Activated gamma-delta T cell treated with anti-CD3 and anti-CD28 coated beads, Interleukin-2, amount 50 U/mL, for 16 hours (primary cell): ENCODE data around the gene NINJ2.

Experiments used
- DNase-seq: peaks from one replicate; pipeline ENCODE4 v3.0.0-alpha.2; 2020; ENCODE audit warnings: low read depth

NINJ2 gene

GRCh38 chr12:673849-674248 lies 10.6 kb upstream of the NINJ2 start:
- DNase-seq, result no peak

GRCh38 chr12:669576-669945 lies 6.3 kb upstream of the NINJ2 start:
- no peak for DNase-seq

- DNase-seq, result no peak
Measured at GRCh38 chr12:668090-668481, 4.8 kb upstream of the NINJ2 start.

GRCh38 chr12:666766-667308 lies 3.6 kb upstream of the NINJ2 start:
- DNase-seq, result no peak

- DNase-seq, result no peak
Measured at GRCh38 chr12:666066-666465, 2.8 kb upstream of the NINJ2 start.

- DNase-seq, result no peak
Measured at GRCh38 chr12:664779-665092, 1.5 kb upstream of the NINJ2 start.

- DNase-seq, result no peak
Measured at GRCh38 chr12:664075-664778, 982 bp upstream of the NINJ2 start.

- no peak for DNase-seq
Measured at GRCh38 chr12:662566-663292, 516 bp downstream of the NINJ2 start.

GRCh38 chr12:661720-662486 lies 1.3 kb downstream of the NINJ2 start:
- no peak for DNase-seq

GRCh38 chr12:659090-659683 lies 4.1 kb downstream of the NINJ2 start:
- no peak for DNase-seq

- DNase-seq, result no peak
Measured at GRCh38 chr12:650983-651382, 12.3 kb downstream of the NINJ2 start.

- no peak for DNase-seq
Measured at GRCh38 chr12:647385-648085, 15.7 kb downstream of the NINJ2 start.

- no peak for DNase-seq
Measured at GRCh38 chr12:646442-647384, 16.5 kb downstream of the NINJ2 start.

- DNase-seq, result no peak
Measured at GRCh38 chr12:645563-646071, 17.6 kb downstream of the NINJ2 start.

GRCh38 chr12:644818-645552 lies 18.3 kb downstream of the NINJ2 start:
- DNase-seq, result no peak

- DNase-seq, result no peak
Measured at GRCh38 chr12:644303-644639, 19.0 kb downstream of the NINJ2 start.

GRCh38 chr12:643475-644302 lies 19.6 kb downstream of the NINJ2 start:
- DNase-seq, result no peak

- DNase-seq, result peak; percentile 64
Measured at GRCh38 chr12:642633-643474, 20.4 kb downstream of the NINJ2 start.
